MM.1S (cell line): ENCODE data around the gene CAP2.

Source experiments
- DNase-seq: peaks from one replicate; pipeline ENCODE4 v3.0.0-alpha.2; 2015
- H2AFZ ChIP-seq: fragments of 300-600 bp; sonication (generic); 2 replicates; pipeline ENCODE4 v1.6.0; 2016; ENCODE audit warnings: antibody characterized with exemption, low read length
- H3F3A ChIP-seq: fragments of 300-600 bp; sonication (generic); 2 replicates; pipeline ENCODE4 v1.6.1; 2016; ENCODE audit warnings: mild to moderate bottlenecking, antibody characterized with exemption, low read length, moderate library complexity, mixed read lengths; ENCODE audit not compliant: insufficient read depth
- H3K27ac ChIP-seq: fragments of 300-600 bp; sonication (generic); 2 replicates; pipeline ENCODE4 v1.5.1; 2016; ENCODE audit warnings: mild to moderate bottlenecking, low read length
- H3K27me3 ChIP-seq: fragments of 300-600 bp; sonication (generic); replicated peaks from 2 replicates; pipeline ENCODE4 v1.6.0; 2016; ENCODE audit warnings: low read length; ENCODE audit not compliant: insufficient read depth
- H3K36me3 ChIP-seq: fragments of 300-600 bp; sonication (generic); replicated peaks from 2 replicates; pipeline ENCODE4 v1.6.1; 2016; ENCODE audit warnings: mild to moderate bottlenecking, low read length, mixed read lengths; ENCODE audit not compliant: insufficient read depth
- H3K4me1 ChIP-seq: fragments of 300-600 bp; sonication (generic); 2 replicates; pipeline ENCODE4 v1.6.1; 2016; ENCODE audit warnings: low read length, mixed read lengths
- H3K4me2 ChIP-seq: fragments of 300-600 bp; sonication (generic); 2 replicates; pipeline ENCODE4 v1.6.0; 2016; ENCODE audit warnings: low read depth, low read length
- H3K4me3 ChIP-seq: fragments of 300-600 bp; sonication (generic); 2 replicates; pipeline ENCODE4 v1.5.1; 2016; ENCODE audit warnings: low read length, mixed read lengths
- H3K79me2 ChIP-seq: fragments of 300-600 bp; sonication (generic); 2 replicates; pipeline ENCODE4 v1.6.1; 2016; ENCODE audit warnings: mixed run types, low read length, mixed read lengths
- H3K9ac ChIP-seq: fragments of 300-600 bp; sonication (generic); 2 replicates; pipeline ENCODE4 v1.6.1; 2016; ENCODE audit warnings: low read length, mixed read lengths
- H3K9me2 ChIP-seq: fragments of 300-600 bp; sonication (generic); replicated peaks from 2 replicates; pipeline ENCODE4 v1.6.1; 2016; ENCODE audit warnings: mild to moderate bottlenecking, low read length, mixed read lengths; ENCODE audit not compliant: insufficient read depth
- H3K9me3 ChIP-seq: fragments of 300-600 bp; sonication (generic); replicated peaks from 2 replicates; pipeline ENCODE4 v1.6.1; 2016; ENCODE audit warnings: mild to moderate bottlenecking, low read length, mixed read lengths; ENCODE audit not compliant: insufficient read depth
- H4K20me1 ChIP-seq: fragments of 300-600 bp; sonication (generic); 2 replicates; pipeline ENCODE4 v1.6.1; 2016; ENCODE audit warnings: mild to moderate bottlenecking, low read length, moderate library complexity, mixed read lengths; ENCODE audit not compliant: insufficient read depth
- EZH2 ChIP-seq: fragments of 300-600 bp; sonication (generic); optimal IDR thresholded peaks from 2 replicates; pipeline ENCODE3; 2017; ENCODE audit warnings: low read depth, mild to moderate bottlenecking, antibody characterized with exemption, low read length, mixed read lengths
- EZH2phosphoT487 ChIP-seq: fragments of 300-600 bp; sonication (generic); IDR thresholded peaks from 2 replicates; pipeline ENCODE4 v1.6.1; 2018; ENCODE audit warnings: antibody characterized with exemption, low read length
- TF ChIP-seq, protein P1 (sequence below): fragments of 300-600 bp; sonication (generic); IDR thresholded peaks from 2 replicates; pipeline ENCODE4 v1.5.1; 2016; ENCODE audit warnings: antibody characterized with exemption, low read length, mixed read lengths

The CAP2 gene

DNA sequence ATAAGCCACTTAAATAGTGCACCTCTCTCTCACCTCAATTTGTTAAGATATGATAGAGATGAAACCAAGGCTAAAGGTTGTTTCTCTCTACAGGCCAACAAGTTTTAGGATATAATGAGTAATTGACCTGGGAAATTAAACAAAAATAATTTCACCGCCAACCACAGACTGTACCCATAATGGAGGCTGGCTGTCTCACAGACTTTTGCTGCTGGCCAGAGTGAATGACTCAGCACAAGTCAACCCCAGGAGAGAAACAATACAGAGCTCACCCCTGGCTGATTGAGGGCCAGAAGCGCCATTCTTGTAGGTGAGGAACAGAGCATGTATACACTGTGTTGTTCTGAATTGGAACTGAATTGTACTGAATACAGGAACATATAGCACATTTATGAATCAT, 99.9 kb downstream of the CAP2 start:
- H3K9me3 ChIP-seq, result no peaks in the 10 kb centered on the region
- H3K27me3 ChIP-seq, result no peaks in the 10 kb centered on the region
- no peaks in the 10 kb centered on the region for H3K36me3 ChIP-seq
- H3K4me2 ChIP-seq, result no peak overlapping the region
- no peak overlapping the region for H3K4me3 ChIP-seq
- no peak overlapping the region for H2AFZ ChIP-seq
- DNase-seq, result no peak
- no peaks in the 10 kb centered on the region for H3F3A ChIP-seq
- H3K9ac ChIP-seq, result no peak overlapping the region
- no peaks in the 10 kb centered on the region for H4K20me1 ChIP-seq
- no peaks in the 10 kb centered on the region for H3K79me2 ChIP-seq
- H3K9me2 ChIP-seq, result no peaks in the 10 kb centered on the region
- TF ChIP-seq, protein P1, sequence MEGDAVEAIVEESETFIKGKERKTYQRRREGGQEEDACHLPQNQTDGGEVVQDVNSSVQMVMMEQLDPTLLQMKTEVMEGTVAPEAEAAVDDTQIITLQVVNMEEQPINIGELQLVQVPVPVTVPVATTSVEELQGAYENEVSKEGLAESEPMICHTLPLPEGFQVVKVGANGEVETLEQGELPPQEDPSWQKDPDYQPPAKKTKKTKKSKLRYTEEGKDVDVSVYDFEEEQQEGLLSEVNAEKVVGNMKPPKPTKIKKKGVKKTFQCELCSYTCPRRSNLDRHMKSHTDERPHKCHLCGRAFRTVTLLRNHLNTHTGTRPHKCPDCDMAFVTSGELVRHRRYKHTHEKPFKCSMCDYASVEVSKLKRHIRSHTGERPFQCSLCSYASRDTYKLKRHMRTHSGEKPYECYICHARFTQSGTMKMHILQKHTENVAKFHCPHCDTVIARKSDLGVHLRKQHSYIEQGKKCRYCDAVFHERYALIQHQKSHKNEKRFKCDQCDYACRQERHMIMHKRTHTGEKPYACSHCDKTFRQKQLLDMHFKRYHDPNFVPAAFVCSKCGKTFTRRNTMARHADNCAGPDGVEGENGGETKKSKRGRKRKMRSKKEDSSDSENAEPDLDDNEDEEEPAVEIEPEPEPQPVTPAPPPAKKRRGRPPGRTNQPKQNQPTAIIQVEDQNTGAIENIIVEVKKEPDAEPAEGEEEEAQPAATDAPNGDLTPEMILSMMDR, result no peak
- no peak for TF ChIP-seq EZH2phosphoT487
- no peak for TF ChIP-seq EZH2
- H3K27ac ChIP-seq, result no peak overlapping the region
- H3K4me1 ChIP-seq, result no peaks in the 10 kb centered on the region

DNA sequence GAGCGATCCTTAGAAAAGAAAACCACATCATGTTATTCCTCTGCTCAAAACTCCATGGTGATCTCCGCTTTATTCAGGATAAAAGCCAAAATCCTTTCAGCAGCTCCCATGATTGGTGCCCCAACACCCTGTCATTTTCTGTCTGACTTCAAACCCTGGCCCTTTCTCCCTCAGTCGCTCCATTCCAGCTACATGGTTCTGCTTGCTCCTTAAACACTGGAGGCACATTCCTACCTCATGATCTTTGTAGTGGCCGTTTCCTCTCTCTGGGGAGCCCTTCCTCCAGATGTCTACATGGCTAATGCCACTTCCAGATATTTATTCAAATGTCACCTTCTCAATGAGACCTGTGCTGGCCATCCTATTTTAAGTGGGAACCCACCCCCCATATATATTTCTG, 100.8 kb downstream of the CAP2 start:
- no peaks in the 10 kb centered on the region for H3K9me3 ChIP-seq
- H2AFZ ChIP-seq, result no peak overlapping the region
- H4K20me1 ChIP-seq, result no peaks in the 10 kb centered on the region
- H3K79me2 ChIP-seq, result no peaks in the 10 kb centered on the region
- no peaks in the 10 kb centered on the region for H3K36me3 ChIP-seq
- no peak overlapping the region for H3K27ac ChIP-seq
- no peak overlapping the region for H3K4me3 ChIP-seq
- H3K4me1 ChIP-seq, result no peaks in the 10 kb centered on the region
- TF ChIP-seq EZH2phosphoT487, result no peak
- TF ChIP-seq EZH2, result no peak
- TF ChIP-seq, protein P1, result no peak
- DNase-seq, result no peak
- H3F3A ChIP-seq, result no peaks in the 10 kb centered on the region
- no peaks in the 10 kb centered on the region for H3K27me3 ChIP-seq
- no peaks in the 10 kb centered on the region for H3K9me2 ChIP-seq
- no peak overlapping the region for H3K4me2 ChIP-seq
- no peak overlapping the region for H3K9ac ChIP-seq

GRCh38 chr6:17494919-17495318, 101.5 kb downstream of the CAP2 start:
- no peak for DNase-seq
- Histone ChIP-seq H3K4me3 (no peak overlapping the region), H3K4me2 (no peak overlapping the region), H3K27ac (no peak overlapping the region), H4K20me1 (no peaks in the 10 kb centered on the region), H3K36me3 (no peaks in the 10 kb centered on the region), H3F3A (no peaks in the 10 kb centered on the region), H3K9me2 (no peaks in the 10 kb centered on the region), H3K27me3 (no peaks in the 10 kb centered on the region), H3K4me1 (no peaks in the 10 kb centered on the region), H3K9ac (no peak overlapping the region), H3K9me3 (no peaks in the 10 kb centered on the region), H2AFZ (no peak overlapping the region), H3K79me2 (no peaks in the 10 kb centered on the region)
- no peak for TF ChIP-seq EZH2phosphoT487

DNA sequence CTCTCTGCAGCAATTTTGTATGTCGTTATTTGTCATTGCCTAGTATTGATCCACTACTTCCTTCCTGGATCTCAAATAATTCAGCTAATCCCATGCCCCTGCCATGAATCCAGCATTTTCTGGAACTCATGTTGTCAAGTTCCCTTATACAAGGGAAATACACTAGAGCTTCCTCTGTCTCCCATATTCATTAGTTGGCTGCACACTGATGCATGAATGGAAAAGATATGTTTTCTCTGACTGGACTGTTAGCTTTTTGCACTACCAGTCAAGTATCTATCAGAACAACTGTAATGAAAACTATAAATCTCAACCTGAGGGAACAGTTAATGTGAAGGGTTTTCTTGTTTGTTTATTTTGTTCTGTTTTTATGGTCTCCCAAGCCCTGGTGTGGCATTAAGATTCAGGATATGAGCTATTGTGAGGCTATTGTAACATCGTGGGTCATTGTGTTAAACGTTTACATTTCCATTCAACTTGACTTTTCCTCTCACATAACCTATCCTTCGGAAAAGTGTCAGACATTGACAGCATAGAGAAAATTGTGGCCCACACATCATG, 104.2 kb downstream of the CAP2 start:
- DNase-seq, result no peak
- H3K27me3 ChIP-seq, result no peaks in the 10 kb centered on the region
- no peaks in the 10 kb centered on the region for H3K79me2 ChIP-seq
- no peak overlapping the region for H2AFZ ChIP-seq
- no peak overlapping the region for H3K4me3 ChIP-seq
- H3K4me1 ChIP-seq, result no peaks in the 10 kb centered on the region
- H4K20me1 ChIP-seq, result no peaks in the 10 kb centered on the region
- H3F3A ChIP-seq, result no peaks in the 10 kb centered on the region
- TF ChIP-seq EZH2phosphoT487 (no peak), EZH2 (no peak)
- TF ChIP-seq, protein P1, result no peak
- no peak overlapping the region for H3K4me2 ChIP-seq
- H3K36me3 ChIP-seq, result no peaks in the 10 kb centered on the region
- no peaks in the 10 kb centered on the region for H3K9me2 ChIP-seq
- no peak overlapping the region for H3K9ac ChIP-seq
- H3K27ac ChIP-seq, result no peak overlapping the region
- H3K9me3 ChIP-seq, result no peaks in the 10 kb centered on the region
